ENCODE data around the gene RIPK3. TPM values are rescaled to one million over a fixed set of nuclear protein-coding genes. Genes with fewer than 3 reads are reported as not detected.

RIPK3 gene
- total and polyA plus RNA-seq, 2 of the 8 experiments (the other 6 are each of a cell fraction or from before 2014, with no cell fraction given): 0.24 to 0.39 TPM

DNA sequence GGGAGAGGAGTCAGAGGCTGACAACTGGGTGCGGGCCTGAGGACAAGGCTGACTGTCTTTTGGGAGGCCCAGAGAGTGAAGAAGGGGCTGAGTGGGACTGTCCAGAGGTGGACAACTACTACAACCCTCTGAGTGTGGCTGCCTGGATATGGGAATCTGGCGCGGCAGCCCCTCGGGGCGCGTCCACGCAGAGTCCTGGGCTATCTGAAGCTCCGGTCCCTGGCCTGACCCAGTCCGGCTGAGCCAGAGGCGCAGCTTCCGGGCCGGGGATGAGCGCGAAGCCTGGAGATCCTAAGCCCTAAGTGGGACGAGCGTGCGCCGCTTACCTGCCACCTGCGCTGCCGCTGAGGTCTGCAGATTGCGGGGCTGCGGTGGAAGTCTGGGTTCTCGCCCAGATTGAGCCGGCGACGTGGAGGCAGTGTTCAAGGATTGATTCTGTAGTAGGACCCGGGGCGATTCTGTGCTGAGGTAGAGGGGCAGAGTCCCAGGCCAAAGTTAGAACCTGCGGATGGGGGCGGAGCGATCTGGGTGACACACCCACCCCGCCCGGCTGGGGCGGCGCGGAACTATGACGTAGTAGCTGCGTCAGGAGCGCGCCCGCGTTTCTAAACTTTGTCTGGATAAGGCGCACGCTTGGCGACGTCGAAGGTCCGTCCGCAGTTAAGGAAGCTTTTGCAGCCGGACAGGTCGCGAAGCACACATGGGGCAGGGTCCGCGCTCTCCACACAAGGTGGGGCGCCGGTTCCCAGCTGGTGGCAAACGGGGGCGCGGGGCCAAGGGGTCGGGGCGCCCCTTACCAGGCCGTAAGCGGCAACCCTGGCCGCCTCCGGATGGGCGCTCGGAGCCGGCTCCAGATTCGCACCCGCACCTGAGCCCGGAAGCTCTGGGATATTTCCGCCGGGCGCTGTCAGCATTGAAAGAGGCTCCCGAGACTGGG, 40.3 kb downstream of the RIPK3 start, which contains the start of the genes DHRS1 and NOP9:
DHRS1 (minus strand) TSS at position 526 of the 937 bp plus-strand sequence. CDS start 674 bp downstream, outside the sequence.
NOP9 (plus strand) TSS at position 596 of the 937 bp plus-strand sequence; CDS start at position 701, 105 bp downstream.
- no peak for FAIRE-seq
- WGBS, 2 experiments (ENCODE audit: extremely low coverage in 1 of 2, insufficient coverage in 1 of 2, insufficient read length in 1 of 2, insufficient replicate concordance in 2 of 2, low coverage in 1 of 2, low lambda C conversion rate in 2 of 2, missing lambda C conversion rate in 1 of 2): 3% methylated on average over 61 of the region's 75 CpGs; no CpG with 5 or more reads in 1 of the 2 experiments
- H3K79me2 ChIP-seq (ENCODE audit: control insufficient read depth in 1 of 2, insufficient read depth in 2 of 2, low read length in 2 of 2): peaks cover 4 to 13% of the 10 kb centered on the region in 2 experiments; a peak in 2 of 4 replicates
- no peak for TF ChIP-seq RXRA (IDR thresholded peaks at IDR 0.05; ENCODE audit: insufficient read depth, low read depth, low read length)
- TF ChIP-seq, protein P1, sequence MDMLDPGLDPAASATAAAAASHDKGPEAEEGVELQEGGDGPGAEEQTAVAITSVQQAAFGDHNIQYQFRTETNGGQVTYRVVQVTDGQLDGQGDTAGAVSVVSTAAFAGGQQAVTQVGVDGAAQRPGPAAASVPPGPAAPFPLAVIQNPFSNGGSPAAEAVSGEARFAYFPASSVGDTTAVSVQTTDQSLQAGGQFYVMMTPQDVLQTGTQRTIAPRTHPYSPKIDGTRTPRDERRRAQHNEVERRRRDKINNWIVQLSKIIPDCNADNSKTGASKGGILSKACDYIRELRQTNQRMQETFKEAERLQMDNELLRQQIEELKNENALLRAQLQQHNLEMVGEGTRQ (IDR thresholded peaks at IDR 0.05; ENCODE audit: low read length): no peak
- TF ChIP-seq YY1 (IDR thresholded peaks at IDR 0.05; ENCODE audit: low read depth, low read length): no peak
- TF ChIP-seq, protein P2, sequence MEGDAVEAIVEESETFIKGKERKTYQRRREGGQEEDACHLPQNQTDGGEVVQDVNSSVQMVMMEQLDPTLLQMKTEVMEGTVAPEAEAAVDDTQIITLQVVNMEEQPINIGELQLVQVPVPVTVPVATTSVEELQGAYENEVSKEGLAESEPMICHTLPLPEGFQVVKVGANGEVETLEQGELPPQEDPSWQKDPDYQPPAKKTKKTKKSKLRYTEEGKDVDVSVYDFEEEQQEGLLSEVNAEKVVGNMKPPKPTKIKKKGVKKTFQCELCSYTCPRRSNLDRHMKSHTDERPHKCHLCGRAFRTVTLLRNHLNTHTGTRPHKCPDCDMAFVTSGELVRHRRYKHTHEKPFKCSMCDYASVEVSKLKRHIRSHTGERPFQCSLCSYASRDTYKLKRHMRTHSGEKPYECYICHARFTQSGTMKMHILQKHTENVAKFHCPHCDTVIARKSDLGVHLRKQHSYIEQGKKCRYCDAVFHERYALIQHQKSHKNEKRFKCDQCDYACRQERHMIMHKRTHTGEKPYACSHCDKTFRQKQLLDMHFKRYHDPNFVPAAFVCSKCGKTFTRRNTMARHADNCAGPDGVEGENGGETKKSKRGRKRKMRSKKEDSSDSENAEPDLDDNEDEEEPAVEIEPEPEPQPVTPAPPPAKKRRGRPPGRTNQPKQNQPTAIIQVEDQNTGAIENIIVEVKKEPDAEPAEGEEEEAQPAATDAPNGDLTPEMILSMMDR (IDR thresholded peaks at IDR 0.05; ENCODE audit: control extremely low read depth in 1 of 3, insufficient read depth in 1 of 3, low read depth in 1 of 3, low read length in 3 of 3): no peak
- no peak for TF ChIP-seq BCL11A (IDR thresholded peaks at IDR 0.05; ENCODE audit: low read depth in 2 of 2, low read length in 2 of 2)
- TF ChIP-seq BACH1 (IDR thresholded peaks at IDR 0.05; ENCODE audit: low read length): no peak
- no peak for TF ChIP-seq GTF2F1 (IDR thresholded peaks at IDR 0.05; ENCODE audit: borderline replicate concordance, low read depth, low read length)

More for the DNA sequence above, 40.3 kb downstream of the RIPK3 start, which contains the start of the genes DHRS1 and NOP9:
- Histone ChIP-seq H3K23me2 (ENCODE audit: low read depth, low read length) (peaks cover 4% of the 10 kb centered on the region; the same call in 1 of the 2 replicates), H3K36me3 (ENCODE audit: control insufficient read depth in 2 of 4, insufficient read depth in 4 of 4, low read length in 3 of 4) (peaks cover 22 to 33% (median 29%) of the 10 kb centered on the region in 4 experiments), H3K79me1 (ENCODE audit: low read depth, low read length) (peaks cover 5% of the 10 kb centered on the region; the same call in 1 of the 2 replicates), H4K20me1 (replicated peaks in 1 of 2; ENCODE audit: control insufficient read depth in 1 of 2, insufficient read depth in 2 of 2, low read length in 2 of 2) (no peaks in the 10 kb centered on the region), H3K9me3 (ENCODE audit: insufficient read depth in 2 of 2, low read depth in 1 of 2, low read length in 1 of 2) (no peaks in the 10 kb centered on the region; a peak in 1 of 4 replicates), H2BK15ac (ENCODE audit: low read length) (no peak within 1 kb of the TSS), H4K91ac (replicated peaks; ENCODE audit: insufficient read length, low read length) (no peak within 1 kb of the TSS), H3K4me3 (ENCODE audit: extremely low read depth in 1 of 4, insufficient read depth in 2 of 4, low read depth in 3 of 4, low read length in 4 of 4) (peak within 1 kb of the TSS; percentile 76 to 91 (median 88)), H2BK20ac (ENCODE audit: low read length) (no peak within 1 kb of the TSS), H3K27me3 (replicated peaks in 1 of 4; ENCODE audit: control insufficient read depth in 3 of 4, extremely low read depth in 1 of 4, insufficient read depth in 3 of 4, low read length in 3 of 4) (no peaks in the 10 kb centered on the region), H4K5ac (ENCODE audit: insufficient read length, low read depth, low read length) (peak within 1 kb of the TSS; percentile 87), H3K14ac (ENCODE audit: insufficient read length) (no peak within 1 kb of the TSS), H2AFZ (ENCODE audit: low read length) (peak within 1 kb of the TSS; percentile 28), H3K4me1 (replicated peaks in 1 of 4; ENCODE audit: control insufficient read depth in 3 of 4, insufficient read depth in 4 of 4, low read length in 3 of 4) (peaks cover 0 to 7% (median 4%) of the 10 kb centered on the region in 4 experiments; a peak in 5 of 7 replicates), H3K18ac (ENCODE audit: extremely low read depth, low read length) (peak within 1 kb of the TSS; percentile 98), H3K4me2 (ENCODE audit: insufficient read depth in 1 of 2, low read depth in 2 of 2, low read length in 2 of 2) (peak within 1 kb of the TSS; percentile 85 to 96), H2AK5ac (ENCODE audit: low read depth, low read length) (no peak within 1 kb of the TSS), H3K9ac (replicated peaks in 1 of 4; ENCODE audit: extremely low read depth in 1 of 4, low read depth in 3 of 4, low read length in 3 of 4) (peak within 1 kb of the TSS; percentile 59 to 91 (median 66)), H3K4ac (replicated peaks; ENCODE audit: insufficient read length, low read depth, low read length) (no peak within 1 kb of the TSS), H2BK12ac (ENCODE audit: low read depth, low read length) (no peak within 1 kb of the TSS), H4K8ac (ENCODE audit: extremely low read depth, insufficient read depth, low read length) (peak within 1 kb of the TSS; percentile 92), H2BK5ac (ENCODE audit: low read depth, low read length) (peak within 1 kb of the TSS; percentile 64; the same call in 1 of the 2 replicates), H3K27ac (ENCODE audit: low read depth, low read length) (no peak within 1 kb of the TSS), H3K56ac (replicated peaks; ENCODE audit: insufficient read length, low read depth, low read length) (peak within 1 kb of the TSS; percentile 78), H3K23ac (ENCODE audit: insufficient read length) (no peak within 1 kb of the TSS), H2BK120ac (replicated peaks; ENCODE audit: low read depth, low read length) (no peak within 1 kb of the TSS)
- ChIA-PET CTCF (ENCODE audit: partially characterized antibody) (interaction anchor here (0.7 to 9.0 kb wide), 15 partner anchors 9 to 241 kb away, joined by 3 to 163 read pairs (median 5); partner anchors contain the start of genes CHMP4A, CIDEB, IPO4 and KHNYN), POLR2A (ENCODE audit: partially characterized antibody) (interaction anchor here (0.6 to 6.1 kb wide), 23 partner anchors 8 to 758 kb away, joined by 3 to 50 read pairs (median 5); partner anchors contain the start of genes ADCY4, CHMP4A, CIDEB and GMPR2)
- DNase-seq (ENCODE audit: low read depth in 1 of 2, low spot score in 2 of 2): peak; percentile 61 to 99
